ENCODE measurements around the gene CARS1.
A peak's percentile ranks its signal among the peaks of the same experiment; 100 is the strongest.

CARS1 gene

GRCh38 chr11:3058753-3059664 is 1.8 kb upstream of the CARS1 start:
- peak; percentile 3 for DNase-seq

GRCh38 chr11:3056296-3057068 is 741 bp downstream of the CARS1 start:
- DNase-seq, result no peak

- DNase-seq, result no peak
These were observed 1.3 kb downstream of the CARS1 start for GRCh38 chr11:3055891-3056290.

GRCh38 chr11:3052567-3052966 is 4.7 kb downstream of the CARS1 start:
- no peak for DNase-seq

GRCh38 chr11:3052109-3052479 is 5.1 kb downstream of the CARS1 start:
- no peak for DNase-seq

GRCh38 chr11:3051196-3052108 is 5.8 kb downstream of the CARS1 start:
- DNase-seq, result no peak

- no peak for DNase-seq
These were observed 6.6 kb downstream of the CARS1 start for GRCh38 chr11:3050386-3051195.

- peak; percentile 25 for DNase-seq
These were observed 7.6 kb downstream of the CARS1 start for GRCh38 chr11:3049430-3050243.

GRCh38 chr11:3047637-3048036 is 9.6 kb downstream of the CARS1 start:
- no peak for DNase-seq

GRCh38 chr11:3046641-3047040 is 10.6 kb downstream of the CARS1 start:
- DNase-seq, result no peak

GRCh38 chr11:3046190-3046589 is 11.0 kb downstream of the CARS1 start:
- no peak for DNase-seq

- DNase-seq, result no peak
These were observed 12.3 kb downstream of the CARS1 start for GRCh38 chr11:3044915-3045314.

- DNase-seq, result no peak
These were observed 13.2 kb downstream of the CARS1 start for GRCh38 chr11:3044004-3044403.

- DNase-seq, result no peak
These were observed 13.8 kb downstream of the CARS1 start for GRCh38 chr11:3043315-3043871.

- no peak for DNase-seq
These were observed 14.5 kb downstream of the CARS1 start for GRCh38 chr11:3042496-3043314.

GRCh38 chr11:3041699-3042441 is 15.4 kb downstream of the CARS1 start:
- no peak for DNase-seq

- no peak for DNase-seq
These were observed 16.3 kb downstream of the CARS1 start for GRCh38 chr11:3040881-3041280.

- DNase-seq, result no peak
These were observed 19.3 kb downstream of the CARS1 start for GRCh38 chr11:3037945-3038271.
